ENCODE measurements around the gene DVL3.

Gene DVL3

GRCh38 chr3:184211297-184211696 lies 56.1 kb downstream of the DVL3 start:
- DNase-seq (ENCODE audit: low read depth, low spot score) = no peak

- no peak for DNase-seq (ENCODE audit: low read depth, low spot score)
Observed at GRCh38 chr3:184211718-184212117, 56.5 kb downstream of the DVL3 start.

- no peak for DNase-seq (ENCODE audit: low read depth, low spot score)
Observed at GRCh38 chr3:184218814-184219213, 63.6 kb downstream of the DVL3 start.

GRCh38 chr3:184222521-184222920 lies 67.3 kb downstream of the DVL3 start:
- no peak for DNase-seq (ENCODE audit: low read depth, low spot score)

Measured in iPS DF 19.7 (cell line).